ENCODE measurements around the gene SMCO3.
"Not testable (repeated sequence)": the region's sequence is repeated elsewhere in the genome, so short reads cannot be mapped to it uniquely, and the experiment has no call there.

SMCO3 gene

DNA sequence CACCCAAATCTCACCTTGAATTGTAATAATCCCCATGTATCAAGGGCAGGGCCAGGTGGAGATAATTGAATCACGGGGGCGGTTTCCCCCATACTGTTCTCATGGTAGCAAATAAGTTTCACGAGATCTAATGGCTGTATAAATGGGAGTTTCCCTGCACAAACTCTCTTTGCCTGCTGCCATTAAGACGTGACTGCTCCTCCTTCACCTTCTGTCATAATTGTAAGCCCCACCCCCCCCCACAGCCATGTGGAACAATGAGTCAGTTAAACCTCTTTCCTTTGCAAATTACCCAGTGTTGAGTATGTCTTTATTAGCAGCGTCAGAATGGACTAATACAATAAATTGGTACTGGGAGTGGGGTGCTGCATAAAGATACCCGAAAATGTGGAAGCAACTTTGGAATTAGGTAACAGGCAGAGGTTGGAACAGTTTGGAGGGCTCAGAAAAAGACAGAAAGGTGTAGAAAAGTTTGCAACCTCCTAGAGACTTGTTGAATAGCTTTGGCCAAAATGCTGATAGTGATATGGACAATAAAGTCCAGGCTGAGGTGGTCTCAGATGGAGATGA is 54.2 kb downstream of the SMCO3 start:
- H3K27me3 Mint-ChIP-seq (ENCODE audit: low read depth); H3K4me3 Mint-ChIP-seq; H3K27ac Mint-ChIP-seq; H3K4me1 Mint-ChIP-seq (ENCODE audit: low read depth): not testable (repeated sequence)
- Mint-ChIP-seq H3K36me3 (ENCODE audit: low read depth) (peaks cover 21% of the 10 kb centered on the region), H3K9me3 (peaks cover 15% of the 10 kb centered on the region)

DNA sequence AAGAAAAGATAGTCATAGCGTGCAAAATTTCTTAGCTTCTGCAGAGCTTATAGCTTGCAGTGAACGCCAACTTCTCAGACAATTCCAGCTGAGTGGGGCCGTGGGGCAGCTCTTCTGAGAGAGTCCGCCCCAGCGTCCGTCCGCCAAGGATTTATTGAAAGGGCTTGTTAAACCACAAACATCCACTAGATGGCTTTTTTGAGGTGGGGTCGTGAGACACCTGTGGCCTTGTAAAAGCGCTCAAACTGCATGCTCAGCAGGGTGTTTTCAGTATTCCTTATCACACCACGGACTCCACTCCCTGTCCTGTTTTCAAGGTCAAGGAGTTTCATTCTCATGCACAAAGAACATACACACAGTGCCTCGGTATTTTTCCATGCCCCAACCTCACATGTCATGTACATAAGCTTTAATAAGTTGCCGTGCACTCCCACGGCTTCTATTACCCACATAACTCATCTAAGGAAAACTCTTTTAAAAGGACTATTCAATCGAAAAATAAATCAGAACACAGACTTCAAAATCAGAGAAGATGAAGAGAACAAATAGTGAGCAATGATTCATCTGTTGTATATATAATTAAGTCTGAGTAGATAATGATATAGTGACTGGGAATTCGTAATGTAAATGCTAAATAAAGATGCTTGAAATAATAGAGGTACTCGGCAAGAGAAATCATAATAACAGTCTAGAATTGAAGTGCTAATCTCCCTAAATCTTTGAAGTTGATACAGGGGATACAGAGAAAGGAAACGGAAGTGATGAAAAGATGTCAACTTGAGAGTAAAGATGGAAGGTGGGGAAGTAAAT is 57.4 kb downstream of the SMCO3 start:
- no peaks in the 10 kb centered on the region for H3K27me3 Mint-ChIP-seq (ENCODE audit: low read depth)
- H3K4me1 Mint-ChIP-seq (ENCODE audit: low read depth), result peaks cover 4% of the 10 kb centered on the region
- peaks cover 4% of the 10 kb centered on the region for H3K9me3 Mint-ChIP-seq
- peaks cover 12% of the 10 kb centered on the region for H3K36me3 Mint-ChIP-seq (ENCODE audit: low read depth)
- no peak overlapping the region for H3K4me3 Mint-ChIP-seq
- H3K27ac Mint-ChIP-seq, result no peak overlapping the region

Measured in T-helper 1 cell treated with Interleukin-12 subunit alpha and Interleukin-12 subunit beta and Interleukin-4 antibody, amounts not matched to agents 30 μg/mL and 1 μg/mL, for 36 hours (primary cell).